GM12874 (cell line): Measurements from ENCODE around the gene DPP6.

Experiments
- CTCF ChIP-seq: IDR thresholded peaks from 2 replicates; pipeline ENCODE4 v1.5.1; 2011; ENCODE audit warnings: low read depth, mild to moderate bottlenecking, control low read depth, low read length, moderate library complexity; ENCODE audit not compliant: insufficient read depth

Gene DPP6

GRCh38 chr7:154777489-154777888 lies 725.3 kb downstream of the DPP6 start:
- no peak for TF ChIP-seq CTCF

- TF ChIP-seq CTCF, result no peak
Observed at GRCh38 chr7:154777908-154778307, 725.7 kb downstream of the DPP6 start.

GRCh38 chr7:154781369-154782303 lies 729.4 kb downstream of the DPP6 start:
- TF ChIP-seq CTCF, result no peak

GRCh38 chr7:154783281-154783909 lies 731.2 kb downstream of the DPP6 start:
- no peak for TF ChIP-seq CTCF

GRCh38 chr7:154785898-154786297 lies 733.7 kb downstream of the DPP6 start:
- no peak for TF ChIP-seq CTCF

- no peak for TF ChIP-seq CTCF
Observed at GRCh38 chr7:154789404-154789803, 737.2 kb downstream of the DPP6 start.

- no peak for TF ChIP-seq CTCF
Observed at GRCh38 chr7:154791611-154792010, 739.4 kb downstream of the DPP6 start.
